DOHH2 (cell line): Measurements from ENCODE around the gene PFKL.

ENCODE experiments used
- CTCF ChIP-seq: fragments of 200-600 bp; sonication (generic); IDR thresholded peaks from one replicate; pipeline ENCODE4 v1.5.1; 2014; ENCODE audit warnings: antibody characterized with exemption, mild to moderate bottlenecking, low read depth, low read length; ENCODE audit not compliant: poor library complexity, severe bottlenecking
- EZH2phosphoT487 ChIP-seq: fragments of 200-600 bp; sonication (generic); IDR thresholded peaks from 2 replicates; pipeline ENCODE4 v1.6.1; 2017; ENCODE audit warnings: borderline replicate concordance, mild to moderate bottlenecking, antibody characterized with exemption, low read length, moderate library complexity, mixed read lengths

GRCh38 chr21:44291078-44291935 lies 8.5 kb upstream of the PFKL start:
- TF ChIP-seq EZH2phosphoT487 = no peak
- TF ChIP-seq CTCF = no peak
